PFSK-1 (cell line): Measurements from ENCODE around the gene NFATC2IP.

Experiments
- FOXP2 ChIP-seq: optimal IDR thresholded peaks from 2 replicates; pipeline ENCODE3; 2011; ENCODE audit warnings: borderline replicate concordance, control low read depth, inconsistent platforms; ENCODE audit not compliant: insufficient read depth; ENCODE audit errors: extremely low read length, extremely low read depth
- POLR2AphosphoS5 ChIP-seq: IDR thresholded peaks from 2 replicates; pipeline ENCODE4 v1.6.1; 2012; ENCODE audit warnings: low read depth, mild to moderate bottlenecking, control low read depth, low read length, moderate library complexity
- SIN3A ChIP-seq: IDR thresholded peaks from 2 replicates; pipeline ENCODE4 v1.6.1; 2012; ENCODE audit warnings: mild to moderate bottlenecking, low read length, moderate library complexity, borderline replicate concordance; ENCODE audit not compliant: insufficient read depth
- TAF1 ChIP-seq: IDR thresholded peaks from 2 replicates; pipeline ENCODE4 v1.6.1; 2012; ENCODE audit warnings: low read length, control low read depth, borderline replicate concordance; ENCODE audit not compliant: insufficient read depth
- TF ChIP-seq, protein P1 (sequence below), 2 experiments: IDR thresholded peaks; 2 replicates each; pipeline versions ENCODE4 v1.6.1 to v1.8.0; 2011 to 2012; ENCODE audit warnings: low read depth in 2 of 2, low read length in 2 of 2, control low read depth in 1 of 2, inconsistent platforms in 1 of 2, mild to moderate bottlenecking in 1 of 2, moderate library complexity in 1 of 2; ENCODE audit not compliant: insufficient read depth in 1 of 2

NFATC2IP gene

DNA sequence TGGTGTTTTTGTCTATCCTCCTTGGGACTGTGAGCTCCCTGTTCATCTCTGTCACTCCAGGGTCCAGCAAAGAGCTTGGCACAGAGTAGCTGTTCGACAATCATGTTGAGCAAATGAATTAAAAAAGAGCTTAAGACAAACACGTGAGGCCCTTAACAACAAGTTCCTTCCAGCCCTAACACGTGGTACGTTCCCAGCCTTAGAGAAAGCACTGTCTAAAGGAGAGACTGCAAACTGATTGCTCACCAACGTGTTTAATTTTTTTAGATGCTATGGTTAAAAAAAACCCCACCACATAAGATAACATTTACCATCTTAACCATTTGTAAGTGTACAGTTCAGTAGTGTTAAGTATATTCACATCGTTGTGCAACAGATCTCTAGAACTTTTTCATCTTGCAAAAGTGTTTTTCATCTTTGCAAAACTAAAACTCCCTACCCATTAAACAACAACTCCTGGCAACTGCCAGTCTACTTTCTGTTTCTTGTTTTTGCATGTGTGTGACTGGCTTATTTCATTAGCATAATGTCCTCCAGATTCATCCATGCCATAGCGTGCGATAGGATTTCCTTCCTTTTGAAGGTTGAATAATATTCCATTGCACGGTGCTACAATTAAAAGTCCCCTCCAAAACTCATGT is 62.3 kb downstream of the NFATC2IP start:
- TF ChIP-seq POLR2AphosphoS5 = no peak
- TF ChIP-seq SIN3A = no peak
- TF ChIP-seq TAF1 = no peak
- TF ChIP-seq, protein P1, sequence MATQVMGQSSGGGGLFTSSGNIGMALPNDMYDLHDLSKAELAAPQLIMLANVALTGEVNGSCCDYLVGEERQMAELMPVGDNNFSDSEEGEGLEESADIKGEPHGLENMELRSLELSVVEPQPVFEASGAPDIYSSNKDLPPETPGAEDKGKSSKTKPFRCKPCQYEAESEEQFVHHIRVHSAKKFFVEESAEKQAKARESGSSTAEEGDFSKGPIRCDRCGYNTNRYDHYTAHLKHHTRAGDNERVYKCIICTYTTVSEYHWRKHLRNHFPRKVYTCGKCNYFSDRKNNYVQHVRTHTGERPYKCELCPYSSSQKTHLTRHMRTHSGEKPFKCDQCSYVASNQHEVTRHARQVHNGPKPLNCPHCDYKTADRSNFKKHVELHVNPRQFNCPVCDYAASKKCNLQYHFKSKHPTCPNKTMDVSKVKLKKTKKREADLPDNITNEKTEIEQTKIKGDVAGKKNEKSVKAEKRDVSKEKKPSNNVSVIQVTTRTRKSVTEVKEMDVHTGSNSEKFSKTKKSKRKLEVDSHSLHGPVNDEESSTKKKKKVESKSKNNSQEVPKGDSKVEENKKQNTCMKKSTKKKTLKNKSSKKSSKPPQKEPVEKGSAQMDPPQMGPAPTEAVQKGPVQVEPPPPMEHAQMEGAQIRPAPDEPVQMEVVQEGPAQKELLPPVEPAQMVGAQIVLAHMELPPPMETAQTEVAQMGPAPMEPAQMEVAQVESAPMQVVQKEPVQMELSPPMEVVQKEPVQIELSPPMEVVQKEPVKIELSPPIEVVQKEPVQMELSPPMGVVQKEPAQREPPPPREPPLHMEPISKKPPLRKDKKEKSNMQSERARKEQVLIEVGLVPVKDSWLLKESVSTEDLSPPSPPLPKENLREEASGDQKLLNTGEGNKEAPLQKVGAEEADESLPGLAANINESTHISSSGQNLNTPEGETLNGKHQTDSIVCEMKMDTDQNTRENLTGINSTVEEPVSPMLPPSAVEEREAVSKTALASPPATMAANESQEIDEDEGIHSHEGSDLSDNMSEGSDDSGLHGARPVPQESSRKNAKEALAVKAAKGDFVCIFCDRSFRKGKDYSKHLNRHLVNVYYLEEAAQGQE (IDR thresholded peaks at IDR 0.05; ENCODE audit: insufficient read depth in 1 of 2, low read depth in 2 of 2, low read length in 2 of 2) = no peak
- TF ChIP-seq FOXP2 = no peak

DNA sequence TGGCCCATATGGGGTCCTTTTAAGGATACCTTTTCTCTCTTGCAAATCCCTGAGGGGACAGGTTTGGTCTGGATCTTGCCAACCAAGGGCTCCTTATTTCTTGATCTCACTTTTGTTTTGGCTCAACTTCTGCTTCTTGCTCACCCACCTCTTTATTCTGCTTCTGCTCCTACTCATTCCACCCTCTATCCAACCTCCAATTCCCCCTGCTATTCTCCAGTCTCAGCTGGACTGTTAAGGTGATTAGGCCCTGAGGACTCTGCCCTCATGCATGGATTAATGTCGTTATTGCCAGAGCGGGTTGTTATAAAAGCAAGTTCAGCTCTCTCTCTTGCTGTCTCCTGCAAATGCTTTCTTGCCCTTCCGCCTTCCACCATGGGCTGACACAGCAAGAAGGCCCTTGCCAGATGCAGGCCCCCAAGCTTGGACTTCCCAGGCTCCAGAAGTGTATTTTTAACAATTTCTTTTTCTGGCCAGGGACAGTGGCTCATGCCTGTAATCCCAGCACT is 63.9 kb downstream of the NFATC2IP start:
- no peak for TF ChIP-seq TAF1
- TF ChIP-seq FOXP2 = no peak
- no peak for TF ChIP-seq POLR2AphosphoS5
